ENCODE measurements around the gene GATAD2B.
A peak's percentile ranks its signal among the peaks of the same experiment; 100 is the strongest.
"Not testable (repeated sequence)": the region's sequence is repeated elsewhere in the genome, so short reads cannot be mapped to it uniquely, and the experiment has no call there.

GATAD2B gene

DNA sequence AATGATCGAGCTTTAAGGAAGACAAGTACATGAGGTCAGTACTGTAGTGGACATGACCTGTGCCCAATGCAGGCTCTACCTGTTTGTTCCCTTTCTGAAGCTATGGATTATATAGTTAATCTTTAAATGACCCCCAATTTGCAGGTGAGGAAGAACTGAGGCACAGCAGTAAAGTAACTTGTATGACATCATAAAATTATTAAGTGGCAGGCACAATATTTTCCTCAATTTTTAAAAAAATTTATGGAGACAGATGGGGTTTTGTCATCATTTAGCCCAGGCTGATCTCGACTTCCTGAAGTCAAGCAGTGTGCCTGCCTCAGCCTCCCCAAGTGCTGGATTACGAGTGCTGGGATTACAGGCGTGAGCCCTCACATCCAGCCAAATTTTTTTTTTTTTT lies 3.6 kb upstream of the GATAD2B start:
- Histone ChIP-seq H3K36me3 (ENCODE audit: insufficient read depth, low read length) (peaks cover 10% of the 10 kb centered on the region), H3K27me3 (ENCODE audit: control insufficient read depth in 1 of 2, insufficient read depth in 2 of 2, low read length in 2 of 2) (no peaks in the 10 kb centered on the region), H3K27ac (ENCODE audit: low read depth, low read length) (no peak overlapping the region), H3K4me3 (ENCODE audit: low read depth in 1 of 2, low read length in 2 of 2) (no peak overlapping the region), H3K4me1 (ENCODE audit: insufficient read depth, low read length) (peaks cover 10% of the 10 kb centered on the region), H3K9ac (ENCODE audit: low read length) (no peak overlapping the region), H3K9me3 (ENCODE audit: low read length) (no peaks in the 10 kb centered on the region)

DNA sequence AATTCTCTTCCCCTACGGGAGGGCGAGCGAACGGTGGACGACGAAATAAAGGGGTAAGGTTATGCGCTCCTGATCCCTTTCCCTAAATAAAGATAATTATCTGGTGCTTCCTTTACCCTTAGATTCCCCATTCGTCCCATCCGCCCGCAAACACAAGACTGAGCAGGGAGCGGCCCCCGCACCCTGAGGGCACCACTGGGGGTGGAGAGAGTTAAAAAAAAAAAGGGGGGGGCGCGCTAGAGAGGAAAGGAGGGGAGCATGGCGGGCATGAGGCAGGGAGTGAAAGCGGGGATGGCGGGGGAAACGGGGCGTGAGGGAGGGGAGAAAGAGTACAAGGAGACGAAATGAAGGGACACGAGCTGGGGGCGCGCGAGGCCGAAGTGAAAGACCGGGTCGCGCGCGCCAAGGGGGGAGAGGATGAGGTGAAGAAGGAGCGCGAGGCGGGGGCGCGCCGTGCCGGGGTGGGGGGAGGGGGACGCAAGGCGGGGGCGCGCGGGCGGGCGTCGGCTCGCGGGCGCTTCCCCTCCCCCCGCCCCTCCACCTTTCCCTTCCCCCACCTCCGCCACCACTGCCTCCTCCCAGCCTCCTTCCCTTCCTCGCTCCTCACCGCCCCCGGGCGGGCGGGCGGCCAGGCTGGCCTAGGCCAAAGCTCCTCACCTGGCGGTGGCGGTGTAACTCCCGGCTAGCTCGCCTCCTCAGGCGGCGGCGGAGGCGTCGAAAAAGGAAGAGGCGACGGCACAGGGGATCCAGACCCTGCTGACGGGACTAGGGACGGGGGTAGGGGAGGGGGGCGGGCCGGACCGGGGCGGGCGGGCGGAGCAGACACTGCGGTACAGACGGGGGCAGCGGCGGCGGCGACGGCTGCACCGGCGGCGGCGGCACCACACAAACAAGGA lies 448 bp downstream of the GATAD2B start:
- Histone ChIP-seq H3K36me3 (ENCODE audit: insufficient read depth, low read length) (peaks cover 3% of the 10 kb centered on the region), H3K27ac (ENCODE audit: low read depth, low read length) (peak overlapping the region; percentile 29), H3K9ac (ENCODE audit: low read length) (peak overlapping the region; percentile 58), H3K9me3 (ENCODE audit: low read length) (no peaks in the 10 kb centered on the region), H3K4me1 (ENCODE audit: insufficient read depth, low read length) (peaks cover 35% of the 10 kb centered on the region), H3K4me3 (ENCODE audit: low read depth in 1 of 2, low read length in 2 of 2) (peak overlapping the region; percentile 60 to 61), H3K27me3 (ENCODE audit: control insufficient read depth in 1 of 2, insufficient read depth in 2 of 2, low read length in 2 of 2) (no peaks in the 10 kb centered on the region)

DNA sequence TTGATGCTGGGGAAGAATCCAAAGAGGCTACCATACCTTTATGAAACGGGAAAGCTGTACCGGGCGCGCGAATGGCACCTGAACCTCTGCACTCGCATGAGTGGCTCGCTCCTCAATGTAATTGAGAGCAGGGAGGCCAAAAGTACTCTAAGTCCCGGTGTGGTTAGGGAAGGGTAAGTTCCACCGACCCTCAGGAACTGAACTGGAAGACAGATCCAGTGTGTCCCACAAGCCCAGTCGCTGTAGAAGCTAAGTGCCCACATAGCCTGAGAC lies 1.0 kb downstream of the GATAD2B start:
- peaks cover 3% of the 10 kb centered on the region for H3K36me3 ChIP-seq (ENCODE audit: insufficient read depth, low read length)
- H3K27me3 ChIP-seq (ENCODE audit: control insufficient read depth in 1 of 2, insufficient read depth in 2 of 2, low read length in 2 of 2), result no peaks in the 10 kb centered on the region
- H3K9ac ChIP-seq (ENCODE audit: low read length), result peak overlapping the region; percentile 58
- H3K9me3 ChIP-seq (ENCODE audit: low read length), result no peaks in the 10 kb centered on the region
- peak overlapping the region; percentile 29 for H3K27ac ChIP-seq (ENCODE audit: low read depth, low read length)
- peaks cover 35% of the 10 kb centered on the region for H3K4me1 ChIP-seq (ENCODE audit: insufficient read depth, low read length)
- H3K4me3 ChIP-seq (ENCODE audit: low read depth in 1 of 2, low read length in 2 of 2), result peak overlapping the region; percentile 60 to 61

DNA sequence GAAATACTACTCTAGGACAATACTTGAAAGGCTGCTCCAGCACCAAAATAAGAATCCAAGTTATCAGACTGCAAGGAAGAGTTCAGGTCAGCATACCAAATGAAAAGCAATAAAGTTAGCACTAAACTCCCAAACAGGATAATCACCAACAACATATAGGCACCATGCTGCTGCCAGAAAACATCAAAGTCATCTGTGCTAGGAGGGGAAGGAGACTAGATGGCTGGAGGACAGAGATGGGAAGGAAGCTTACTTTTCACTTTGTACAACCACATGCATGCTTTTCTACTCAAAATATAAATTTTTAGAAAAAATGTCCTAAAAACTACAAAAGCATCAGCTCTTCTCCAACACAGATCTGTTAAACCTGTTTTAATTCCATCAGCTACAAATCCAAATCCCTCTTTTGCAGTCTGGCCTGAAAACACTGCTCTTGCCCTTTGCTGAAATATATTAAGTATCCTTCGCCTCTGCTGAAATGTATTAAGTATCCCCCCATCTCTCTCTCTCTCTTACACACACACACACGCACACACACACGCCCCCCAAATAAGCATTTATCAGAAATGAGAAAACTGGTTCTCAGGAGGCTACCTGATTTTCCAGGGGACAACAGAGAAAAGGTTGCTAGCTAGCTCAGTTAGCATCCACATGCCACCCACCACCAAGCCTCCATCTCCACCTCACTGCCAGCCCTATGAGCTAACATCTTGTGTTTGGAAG lies 1.5 kb downstream of the GATAD2B start:
- Histone ChIP-seq H3K27ac (ENCODE audit: low read depth, low read length) (no peak overlapping the region), H3K9ac (ENCODE audit: low read length) (peak overlapping the region; percentile 58), H3K4me3 (ENCODE audit: low read depth in 1 of 2, low read length in 2 of 2) (peak overlapping the region; percentile 60 to 61), H3K4me1 (ENCODE audit: insufficient read depth, low read length) (peaks cover 35% of the 10 kb centered on the region), H3K36me3 (ENCODE audit: insufficient read depth, low read length) (peaks cover 3% of the 10 kb centered on the region), H3K27me3 (ENCODE audit: control insufficient read depth in 1 of 2, insufficient read depth in 2 of 2, low read length in 2 of 2) (no peaks in the 10 kb centered on the region), H3K9me3 (ENCODE audit: low read length) (no peaks in the 10 kb centered on the region)

DNA sequence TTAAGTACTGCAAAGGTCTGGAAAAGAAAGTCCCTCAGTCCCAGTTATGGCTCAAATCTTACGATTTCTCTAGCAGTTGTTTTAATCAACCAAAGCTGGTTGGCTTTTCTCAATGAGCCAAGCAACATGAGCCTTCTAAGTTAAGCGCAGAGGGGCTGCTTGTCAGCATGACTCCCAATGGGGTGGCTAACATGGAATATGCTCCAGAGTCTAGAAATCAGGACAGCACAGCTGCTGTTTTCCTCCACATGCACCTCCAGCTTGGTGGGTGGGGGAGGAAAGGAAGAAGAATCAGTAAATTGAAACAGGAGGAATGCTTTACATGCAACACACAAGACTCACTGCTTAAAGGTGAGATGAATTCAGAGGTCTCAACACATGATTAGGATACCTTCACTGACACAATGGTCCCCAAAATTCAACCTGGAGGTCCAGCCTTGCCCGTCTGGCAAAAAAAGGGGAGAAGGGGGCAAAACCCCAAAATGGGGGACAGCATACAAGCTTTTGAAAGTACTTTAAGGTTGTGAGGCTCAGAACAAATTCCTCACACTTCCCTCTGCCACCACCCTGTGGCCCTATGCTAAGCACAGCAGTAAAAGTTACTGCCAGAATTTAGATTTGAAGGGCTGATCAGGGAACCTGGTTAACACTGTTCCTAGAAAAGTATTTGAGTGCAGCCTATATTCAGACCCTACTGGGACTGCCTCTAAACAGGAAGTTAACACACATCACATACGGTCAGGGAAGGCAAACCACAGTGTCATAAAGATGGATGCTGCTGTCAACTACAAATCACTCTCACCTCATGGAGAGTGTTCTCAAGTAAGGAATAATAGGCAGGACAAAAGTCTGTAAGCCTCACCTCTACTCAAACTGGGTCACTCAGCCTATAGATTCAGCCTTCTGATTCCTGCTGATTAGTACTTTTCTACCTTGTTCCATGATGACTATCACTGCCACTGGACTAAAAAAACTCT lies 2.6 kb downstream of the GATAD2B start:
- Histone ChIP-seq H3K27ac (ENCODE audit: low read depth, low read length) (no peak overlapping the region), H3K27me3 (ENCODE audit: control insufficient read depth in 1 of 2, insufficient read depth in 2 of 2, low read length in 2 of 2) (no peaks in the 10 kb centered on the region), H3K36me3 (ENCODE audit: insufficient read depth, low read length) (peaks cover 3% of the 10 kb centered on the region), H3K4me3 (ENCODE audit: low read depth in 1 of 2, low read length in 2 of 2) (peak overlapping the region in 1 of 2 donors; percentile 60), H3K4me1 (ENCODE audit: insufficient read depth, low read length) (peaks cover 35% of the 10 kb centered on the region), H3K9me3 (ENCODE audit: low read length) (no peaks in the 10 kb centered on the region), H3K9ac (ENCODE audit: low read length) (no peak overlapping the region)

DNA sequence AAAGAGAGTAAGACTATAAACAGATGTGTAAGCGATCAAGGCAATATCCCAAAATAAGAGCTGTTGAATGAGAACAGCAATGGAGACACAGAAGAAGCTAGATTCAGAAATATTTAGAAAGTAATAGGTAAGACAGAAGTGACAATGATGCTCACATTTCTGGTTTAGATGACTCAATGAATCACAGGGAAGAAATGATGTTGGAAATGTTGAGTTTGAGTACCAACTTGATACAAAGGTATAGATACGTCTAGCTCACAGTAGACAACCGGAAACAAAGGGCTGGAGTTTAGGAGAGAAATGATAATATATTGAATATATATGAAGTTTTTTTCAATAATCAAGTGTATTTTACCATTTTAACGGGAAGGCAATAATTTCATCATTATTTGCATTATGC lies 6.5 kb downstream of the GATAD2B start:
- Histone ChIP-seq H3K27ac (ENCODE audit: low read depth, low read length) (no peak overlapping the region), H3K4me1 (ENCODE audit: insufficient read depth, low read length) (peaks cover 24% of the 10 kb centered on the region), H3K9me3 (ENCODE audit: low read length) (no peaks in the 10 kb centered on the region), H3K9ac (ENCODE audit: low read length) (no peak overlapping the region), H3K4me3 (ENCODE audit: low read depth in 1 of 2, low read length in 2 of 2) (no peak overlapping the region), H3K36me3 (ENCODE audit: insufficient read depth, low read length) (peaks cover 3% of the 10 kb centered on the region), H3K27me3 (ENCODE audit: control insufficient read depth in 1 of 2, insufficient read depth in 2 of 2, low read length in 2 of 2) (no peaks in the 10 kb centered on the region)

DNA sequence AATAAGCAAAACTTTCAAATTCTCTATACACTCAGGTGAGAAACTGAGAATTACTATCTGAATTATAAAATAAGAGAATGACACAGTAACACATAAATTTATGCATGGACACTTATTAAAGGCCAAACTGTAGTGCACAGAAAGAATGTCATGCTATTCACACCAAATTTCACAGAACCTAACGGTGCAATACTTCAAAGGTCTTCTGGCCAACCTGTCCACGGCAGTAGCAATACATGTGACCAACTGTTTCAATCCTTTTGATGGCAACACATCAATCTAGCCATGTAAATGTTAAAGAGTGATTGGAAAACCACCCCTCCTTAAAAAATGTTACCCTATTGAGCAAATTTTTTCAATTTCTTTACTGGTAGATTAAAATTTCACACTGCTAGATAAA lies 10.4 kb downstream of the GATAD2B start:
- H3K36me3 ChIP-seq (ENCODE audit: insufficient read depth, low read length), result no peaks in the 10 kb centered on the region
- no peak overlapping the region for H3K4me3 ChIP-seq (ENCODE audit: low read depth in 1 of 2, low read length in 2 of 2)
- no peaks in the 10 kb centered on the region for H3K27me3 ChIP-seq (ENCODE audit: control insufficient read depth in 1 of 2, insufficient read depth in 2 of 2, low read length in 2 of 2)
- no peaks in the 10 kb centered on the region for H3K4me1 ChIP-seq (ENCODE audit: insufficient read depth, low read length)
- no peak overlapping the region for H3K27ac ChIP-seq (ENCODE audit: low read depth, low read length)
- H3K9me3 ChIP-seq (ENCODE audit: low read length), result no peaks in the 10 kb centered on the region
- H3K9ac ChIP-seq (ENCODE audit: low read length), result no peak overlapping the region

DNA sequence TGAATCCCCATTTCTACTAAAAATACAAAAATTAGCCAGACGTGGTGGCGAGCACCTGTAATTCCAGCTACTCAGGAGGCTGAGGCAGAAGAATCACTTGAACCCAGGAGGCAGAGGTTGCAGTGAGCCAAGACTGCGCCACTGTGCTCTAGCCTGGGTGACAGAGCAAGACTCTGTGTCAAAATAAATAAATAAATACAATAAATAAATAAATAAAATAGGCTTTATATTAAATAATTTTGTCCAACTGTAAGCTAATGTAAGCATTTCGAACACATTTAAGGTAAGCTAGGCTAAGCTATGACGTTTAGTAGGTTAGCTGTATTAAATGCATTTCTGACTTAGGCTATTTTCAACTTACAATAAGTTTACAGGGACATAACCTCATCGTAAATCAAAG lies 12.2 kb downstream of the GATAD2B start:
- not testable (repeated sequence) for H3K27ac ChIP-seq (ENCODE audit: low read depth, low read length); H3K4me1 ChIP-seq (ENCODE audit: insufficient read depth, low read length); H3K36me3 ChIP-seq (ENCODE audit: insufficient read depth, low read length); H3K9ac ChIP-seq (ENCODE audit: low read length); H3K4me3 ChIP-seq (ENCODE audit: low read depth in 1 of 2, low read length in 2 of 2); H3K9me3 ChIP-seq (ENCODE audit: low read length); H3K27me3 ChIP-seq (ENCODE audit: control insufficient read depth in 1 of 2, insufficient read depth in 2 of 2, low read length in 2 of 2)

DNA sequence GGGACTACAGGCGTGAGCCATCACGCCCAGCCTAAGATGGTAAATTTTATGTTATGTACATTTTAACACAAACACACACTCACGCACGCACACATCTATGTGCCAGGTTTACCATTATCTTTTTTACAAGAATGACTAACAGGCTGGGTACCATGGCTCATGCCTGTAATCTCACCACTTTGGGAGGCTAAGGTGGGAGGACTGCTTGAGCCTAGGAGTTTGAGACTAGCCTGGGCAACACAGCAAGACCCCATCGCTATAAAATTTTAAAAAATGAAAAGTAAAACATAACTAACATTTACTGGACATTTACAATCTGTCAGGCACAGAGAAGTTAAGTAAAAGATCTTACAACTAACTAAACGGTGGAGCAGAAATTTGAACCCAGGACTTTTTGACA lies 14.7 kb downstream of the GATAD2B start:
- no peak overlapping the region for H3K9ac ChIP-seq (ENCODE audit: low read length)
- H3K4me1 ChIP-seq (ENCODE audit: insufficient read depth, low read length), result no peaks in the 10 kb centered on the region
- no peaks in the 10 kb centered on the region for H3K27me3 ChIP-seq (ENCODE audit: control insufficient read depth in 1 of 2, insufficient read depth in 2 of 2, low read length in 2 of 2)
- H3K9me3 ChIP-seq (ENCODE audit: low read length), result no peaks in the 10 kb centered on the region
- H3K36me3 ChIP-seq (ENCODE audit: insufficient read depth, low read length), result no peaks in the 10 kb centered on the region
- no peak overlapping the region for H3K4me3 ChIP-seq (ENCODE audit: low read depth in 1 of 2, low read length in 2 of 2)
- no peak overlapping the region for H3K27ac ChIP-seq (ENCODE audit: low read depth, low read length)

DNA sequence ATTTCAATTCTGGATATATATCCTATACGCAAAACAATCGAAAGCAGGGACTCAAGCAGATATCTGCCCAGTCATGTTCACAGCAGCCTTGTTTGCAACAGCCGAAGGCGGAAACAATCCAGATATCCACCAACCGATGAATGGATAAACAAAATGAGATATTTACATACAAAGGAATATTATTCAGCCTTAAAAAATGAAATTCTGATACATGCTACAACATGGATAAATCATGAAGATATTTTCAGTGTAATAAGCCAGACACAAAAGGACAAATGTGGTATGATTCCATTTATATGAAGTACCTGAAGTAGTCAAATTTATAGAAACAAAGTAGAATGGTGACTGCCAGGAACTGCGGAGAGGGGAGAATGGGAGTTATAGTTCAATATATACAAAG lies 15.6 kb downstream of the GATAD2B start:
- H3K4me3 ChIP-seq (ENCODE audit: low read depth in 1 of 2, low read length in 2 of 2), result no peak overlapping the region
- H3K36me3 ChIP-seq (ENCODE audit: insufficient read depth, low read length), result no peaks in the 10 kb centered on the region
- H3K27me3 ChIP-seq (ENCODE audit: control insufficient read depth in 1 of 2, insufficient read depth in 2 of 2, low read length in 2 of 2), result no peaks in the 10 kb centered on the region
- no peaks in the 10 kb centered on the region for H3K4me1 ChIP-seq (ENCODE audit: insufficient read depth, low read length)
- no peak overlapping the region for H3K27ac ChIP-seq (ENCODE audit: low read depth, low read length)
- H3K9ac ChIP-seq (ENCODE audit: low read length), result no peak overlapping the region
- no peaks in the 10 kb centered on the region for H3K9me3 ChIP-seq (ENCODE audit: low read length)

DNA sequence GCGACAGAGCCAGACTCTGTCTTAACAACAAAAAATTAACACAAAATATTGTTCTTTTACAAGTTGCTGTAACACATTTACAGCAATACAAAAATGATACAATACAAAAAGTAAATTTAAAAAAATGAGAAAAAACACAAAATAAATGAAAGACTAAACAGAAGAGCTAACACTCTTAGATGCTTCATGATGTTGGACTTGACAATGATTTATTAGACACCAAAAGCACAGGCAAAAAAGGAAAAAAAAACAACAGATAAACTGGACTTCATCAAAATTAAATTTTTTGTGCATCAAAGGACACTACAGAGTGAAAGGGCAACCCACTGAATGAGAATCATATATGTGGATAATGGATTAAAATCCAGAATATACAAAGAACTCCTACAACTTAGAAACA lies 16.4 kb downstream of the GATAD2B start:
- no peaks in the 10 kb centered on the region for H3K36me3 ChIP-seq (ENCODE audit: insufficient read depth, low read length)
- H3K4me1 ChIP-seq (ENCODE audit: insufficient read depth, low read length), result no peaks in the 10 kb centered on the region
- H3K27ac ChIP-seq (ENCODE audit: low read depth, low read length), result no peak overlapping the region
- no peaks in the 10 kb centered on the region for H3K9me3 ChIP-seq (ENCODE audit: low read length)
- no peaks in the 10 kb centered on the region for H3K27me3 ChIP-seq (ENCODE audit: control insufficient read depth in 1 of 2, insufficient read depth in 2 of 2, low read length in 2 of 2)
- no peak overlapping the region for H3K9ac ChIP-seq (ENCODE audit: low read length)
- H3K4me3 ChIP-seq (ENCODE audit: low read depth in 1 of 2, low read length in 2 of 2), result no peak overlapping the region
